EH (cell line): ENCODE results near the gene ZFP36L2.
A peak's percentile ranks its signal among the peaks of the same experiment; 100 is the strongest.

ENCODE experiments used
- DNase-seq: peaks from one replicate; pipeline ENCODE4 v3.0.0-alpha.2; 2015; ENCODE audit warnings: low read depth

The ZFP36L2 gene

GRCh38 chr2:43246641-43247040, 20.2 kb upstream of the ZFP36L2 start:
- no peak for DNase-seq

- no peak for DNase-seq
Observed at GRCh38 chr2:43241558-43241957, 15.2 kb upstream of the ZFP36L2 start.

DNA sequence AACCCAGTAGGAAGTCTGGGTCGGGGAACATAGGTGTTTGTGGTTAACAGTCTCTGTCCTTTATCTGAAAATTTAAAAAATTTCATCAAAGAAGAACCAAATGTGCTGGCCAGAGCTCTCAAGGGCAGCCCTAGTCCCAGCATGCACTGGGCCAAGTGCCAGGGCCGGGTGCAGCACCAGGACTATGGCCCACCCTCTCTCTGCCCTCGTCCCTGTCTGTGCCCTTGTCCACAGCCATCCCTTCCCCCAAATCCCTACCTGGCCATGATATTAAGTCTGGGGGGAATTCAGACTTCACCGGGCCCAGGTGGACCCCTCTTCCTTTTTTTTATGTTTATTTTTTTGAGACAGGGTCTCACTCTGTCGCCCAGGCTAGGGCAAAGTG, 14.4 kb upstream of the ZFP36L2 start:
- DNase-seq = no peak

DNA sequence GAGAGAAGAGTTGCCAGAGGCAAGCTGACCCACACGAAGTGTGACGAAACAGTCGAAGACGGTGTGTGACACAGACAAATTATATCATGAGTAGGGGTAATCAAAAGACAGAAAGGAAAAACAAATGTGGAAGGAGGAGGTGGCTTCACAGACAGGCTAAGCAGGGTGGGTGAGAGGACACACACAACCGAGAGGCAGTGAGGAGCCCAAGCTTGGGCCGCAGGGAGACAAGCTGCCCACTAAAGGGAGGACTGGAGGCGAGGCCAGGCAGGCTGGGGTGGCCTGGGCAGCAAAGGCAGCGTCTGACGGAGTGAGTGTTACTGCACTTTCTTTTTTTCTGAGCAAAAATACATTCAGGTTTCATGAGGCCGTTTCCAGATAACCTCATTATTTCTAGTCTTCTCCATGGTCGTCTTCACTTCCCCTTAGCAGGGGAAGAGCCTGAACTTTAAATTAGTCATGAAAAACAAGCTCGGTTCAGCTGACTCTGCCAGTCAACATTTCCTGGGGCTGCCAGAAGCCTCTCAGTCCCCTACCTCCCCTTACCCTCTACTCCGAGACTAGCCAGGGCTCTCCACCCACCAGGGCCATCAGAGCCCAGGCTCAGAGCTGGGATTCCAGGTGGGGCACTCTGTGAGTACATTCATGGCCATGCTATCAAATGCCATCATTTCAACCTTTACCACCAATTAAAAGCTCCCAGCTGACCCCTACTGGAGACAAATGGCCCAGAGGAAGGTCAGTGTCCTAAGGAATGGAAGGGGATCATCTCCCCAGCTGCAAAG, 13.8 kb upstream of the ZFP36L2 start:
- no peak for DNase-seq

DNA sequence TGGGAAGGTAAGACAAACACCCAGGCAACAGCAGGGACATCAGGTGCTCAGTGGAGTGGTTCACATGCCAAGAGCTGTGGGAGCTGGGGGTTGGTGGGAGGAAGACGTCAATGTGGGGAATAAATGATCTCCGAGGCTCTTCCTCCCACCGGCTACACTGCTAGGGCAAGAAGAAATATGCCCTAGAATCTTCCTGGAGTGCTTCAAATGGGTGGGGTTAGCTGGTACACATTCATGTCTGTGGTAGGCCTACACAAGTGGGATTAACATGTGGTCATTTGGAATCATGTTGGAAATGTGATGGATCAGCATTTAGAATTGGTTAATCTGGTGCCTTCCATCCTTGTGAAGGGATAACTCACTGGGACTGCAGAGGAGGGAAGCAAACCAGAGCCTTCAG, 12.4 kb upstream of the ZFP36L2 start:
- no peak for DNase-seq

- peak; percentile 57 for DNase-seq
Observed at GRCh38 chr2:43238176-43238575, 11.8 kb upstream of the ZFP36L2 start.

DNA sequence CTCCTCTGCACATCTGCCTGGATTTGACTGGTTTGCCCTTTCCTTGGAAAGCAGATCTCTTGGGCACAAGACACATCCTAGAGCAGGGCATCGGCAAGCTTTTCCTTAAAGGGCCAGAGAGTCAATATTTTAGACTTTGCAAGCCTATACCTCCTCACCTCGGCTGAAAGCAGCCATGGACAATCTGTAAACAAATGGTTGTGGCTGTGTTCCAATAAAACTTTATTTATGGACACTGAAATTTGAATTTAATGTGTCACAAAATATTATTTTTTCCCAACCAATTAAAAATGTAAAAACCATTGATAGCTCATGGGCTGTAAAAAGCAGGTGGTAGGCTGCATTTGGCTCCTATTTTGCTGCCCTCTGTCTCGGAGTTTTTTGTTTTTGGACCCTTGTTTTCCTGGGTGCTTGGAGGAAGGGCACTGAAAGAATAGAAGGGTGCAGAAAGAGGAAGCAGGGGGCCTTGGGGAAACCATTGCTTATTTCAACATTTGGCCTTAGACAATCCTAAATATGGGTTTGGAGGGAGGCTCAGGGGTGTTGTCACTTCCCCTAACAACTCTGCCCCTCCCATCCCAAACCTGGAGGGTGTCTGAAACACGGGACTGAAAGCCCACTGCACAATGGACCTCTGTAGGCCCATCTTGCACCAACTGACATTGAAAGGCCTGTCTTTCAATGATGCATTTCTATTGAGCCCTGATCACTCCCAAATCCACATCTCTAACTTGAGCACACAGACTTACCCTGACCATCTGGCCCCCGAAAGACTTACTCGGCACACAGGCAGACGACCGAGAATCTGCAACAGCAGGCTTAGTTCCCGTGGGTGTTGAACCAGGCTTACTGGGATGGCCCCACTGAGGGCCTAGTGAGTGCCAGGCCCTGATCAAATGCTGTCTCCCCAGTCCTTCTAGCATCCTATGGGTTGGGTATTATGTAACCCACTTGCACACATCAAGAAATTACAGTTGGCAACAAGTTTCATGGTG, 7.1 kb upstream of the ZFP36L2 start:
- no peak for DNase-seq

DNA sequence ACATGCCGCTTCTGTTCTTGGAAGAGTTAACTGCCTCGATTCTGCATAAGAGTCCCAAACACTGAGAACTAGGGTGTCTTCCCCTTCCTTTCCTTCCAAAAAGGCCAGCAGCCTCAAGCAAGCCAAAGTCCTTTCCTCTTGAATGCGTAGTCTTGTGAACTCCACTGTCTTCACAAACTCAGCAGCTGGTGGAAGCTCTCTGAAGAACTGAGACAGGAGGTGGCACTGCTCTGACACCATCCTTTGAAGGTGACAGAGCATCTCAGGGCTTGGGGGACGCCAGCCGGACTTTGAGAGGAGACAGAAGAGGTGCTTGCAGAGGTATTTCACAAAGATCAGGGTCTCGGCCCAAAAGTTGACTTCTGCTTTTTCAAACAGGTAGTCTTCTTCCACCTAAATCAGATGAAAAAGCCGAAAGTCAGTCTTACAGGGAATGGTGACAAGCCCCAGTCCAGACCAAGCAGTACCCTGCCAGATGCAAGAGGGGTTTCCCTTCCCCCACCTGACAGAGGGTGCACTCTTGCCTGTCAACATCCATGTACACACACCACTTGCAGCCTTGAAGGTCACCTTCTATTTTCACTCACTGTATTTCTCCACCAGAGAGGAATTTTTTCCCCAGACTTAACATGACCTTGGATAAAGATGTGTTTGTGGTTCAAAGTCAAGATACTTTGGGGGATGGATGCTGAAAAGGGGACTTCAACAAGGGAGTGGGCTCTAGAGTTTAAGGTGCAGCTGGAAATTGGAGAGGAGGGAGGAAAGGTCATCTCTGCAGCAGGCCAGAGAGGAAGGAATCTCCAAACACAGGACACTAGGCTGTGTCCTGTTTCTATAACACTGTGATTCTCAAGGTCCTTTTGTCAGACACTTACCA, 4.8 kb upstream of the ZFP36L2 start:
- no peak for DNase-seq

- DNase-seq = no peak
Observed at GRCh38 chr2:43230351-43230885, 4.0 kb upstream of the ZFP36L2 start.

DNA sequence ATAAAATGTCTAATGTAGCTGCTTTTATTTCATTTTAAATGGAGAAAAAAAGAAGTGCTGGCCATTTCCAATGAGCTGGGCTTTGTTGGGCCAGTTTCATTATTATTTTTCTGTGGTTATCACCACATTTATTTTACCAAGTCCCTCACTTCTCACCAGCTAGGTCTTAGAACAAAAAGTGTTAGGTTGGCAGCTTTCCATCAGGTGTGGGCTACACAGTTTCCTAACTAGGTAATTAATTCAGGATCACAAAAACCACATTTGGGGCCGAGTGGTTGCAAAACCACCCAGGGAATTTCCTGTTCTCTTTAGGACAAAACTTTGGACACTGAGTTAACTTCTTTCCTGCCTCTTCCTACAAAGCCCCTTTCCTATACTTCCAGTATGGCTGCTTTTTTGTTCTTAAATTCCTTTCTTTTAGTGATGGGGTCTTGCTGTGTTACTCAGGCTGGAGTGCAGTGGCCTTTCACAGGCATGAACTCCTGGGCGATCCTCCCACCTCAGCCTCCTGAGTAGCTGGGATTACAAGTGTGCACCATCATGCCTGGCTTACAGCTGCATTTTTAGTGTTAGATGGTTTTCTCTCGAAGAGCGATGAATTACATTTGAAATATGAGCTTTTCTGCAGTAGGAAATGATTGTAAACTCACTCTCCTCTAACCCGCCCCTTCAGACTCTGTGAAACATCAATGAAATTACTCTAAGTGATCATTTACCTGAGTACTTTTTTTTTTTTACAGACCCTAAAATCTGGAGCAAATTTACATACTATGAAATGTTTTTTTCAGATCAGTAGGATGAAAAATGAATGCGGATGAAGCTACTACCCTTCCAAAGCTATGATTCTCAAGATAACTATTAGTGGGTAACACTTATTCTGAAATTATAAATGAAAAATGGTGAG, 2.6 kb upstream of the ZFP36L2 start:
- peak; percentile 13 for DNase-seq

- DNase-seq = no peak
Observed at GRCh38 chr2:43228321-43228751, 1.9 kb upstream of the ZFP36L2 start.

DNA sequence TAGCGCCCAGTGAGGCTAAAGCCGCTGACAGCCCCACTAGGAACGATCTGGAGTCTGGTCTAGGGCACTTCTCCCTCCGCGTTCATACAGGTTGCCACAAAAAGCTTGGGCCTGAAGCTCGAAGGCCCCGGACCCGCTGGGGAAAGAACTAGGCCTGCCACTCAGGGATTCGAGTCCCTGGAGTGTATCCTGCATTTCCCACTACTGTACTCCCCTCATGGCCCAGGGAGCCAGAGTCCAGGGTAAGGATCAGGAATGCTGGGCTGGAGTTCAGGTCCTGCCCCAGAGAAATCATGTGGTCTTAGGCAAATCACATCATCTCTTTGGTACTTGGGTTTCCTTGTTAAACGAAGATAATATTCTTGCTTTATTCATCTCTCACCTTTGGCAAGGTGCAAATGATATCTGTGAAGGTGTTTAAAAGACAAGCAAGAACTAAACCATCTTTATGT, 1.4 kb upstream of the ZFP36L2 start:
- peak; percentile 69 for DNase-seq

DNA sequence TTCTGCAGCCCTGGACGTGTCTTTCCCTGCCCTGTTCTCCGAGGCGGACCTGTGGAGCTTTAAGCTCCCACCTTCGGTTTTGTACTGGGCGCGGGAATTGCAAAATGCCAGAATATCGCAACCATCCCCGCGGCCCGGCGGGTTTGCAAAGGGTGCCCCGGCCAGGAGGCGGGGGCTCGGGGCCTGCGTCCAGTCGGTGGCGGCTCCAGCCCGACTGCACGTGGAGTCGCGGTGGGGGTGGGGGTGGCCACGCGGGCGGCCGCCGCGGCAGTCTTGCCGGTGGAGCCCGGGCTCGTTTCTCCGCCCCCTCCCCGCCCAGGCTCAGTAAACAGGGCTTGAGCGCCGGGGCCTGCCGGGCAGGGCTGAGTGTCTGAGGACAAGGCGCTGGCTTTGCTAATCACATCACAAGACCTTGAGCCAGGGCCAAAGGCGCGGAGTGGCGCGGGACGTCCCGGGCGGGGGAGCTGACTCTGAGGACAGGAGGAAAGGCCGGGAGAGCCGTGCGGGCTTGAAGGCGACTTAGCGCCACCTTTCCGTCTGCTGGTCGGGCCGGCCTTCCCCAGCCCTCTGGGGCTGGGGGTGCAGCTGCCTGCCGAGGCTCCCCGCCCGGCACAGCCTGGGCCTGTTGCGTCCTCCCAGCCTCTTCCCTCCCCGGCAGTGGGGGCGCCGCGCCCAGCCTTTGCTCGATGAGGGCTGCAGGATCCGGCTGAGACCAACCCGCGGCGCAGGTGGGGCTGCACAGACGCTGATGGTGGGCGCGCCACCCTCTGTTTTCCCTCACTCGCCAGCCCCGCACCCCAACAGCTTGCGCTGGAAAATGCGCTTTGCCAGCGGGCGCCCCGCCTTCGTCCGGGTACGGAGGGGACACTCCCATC, 786 bp upstream of the ZFP36L2 start:
- peak; percentile 82 for DNase-seq

DNA sequence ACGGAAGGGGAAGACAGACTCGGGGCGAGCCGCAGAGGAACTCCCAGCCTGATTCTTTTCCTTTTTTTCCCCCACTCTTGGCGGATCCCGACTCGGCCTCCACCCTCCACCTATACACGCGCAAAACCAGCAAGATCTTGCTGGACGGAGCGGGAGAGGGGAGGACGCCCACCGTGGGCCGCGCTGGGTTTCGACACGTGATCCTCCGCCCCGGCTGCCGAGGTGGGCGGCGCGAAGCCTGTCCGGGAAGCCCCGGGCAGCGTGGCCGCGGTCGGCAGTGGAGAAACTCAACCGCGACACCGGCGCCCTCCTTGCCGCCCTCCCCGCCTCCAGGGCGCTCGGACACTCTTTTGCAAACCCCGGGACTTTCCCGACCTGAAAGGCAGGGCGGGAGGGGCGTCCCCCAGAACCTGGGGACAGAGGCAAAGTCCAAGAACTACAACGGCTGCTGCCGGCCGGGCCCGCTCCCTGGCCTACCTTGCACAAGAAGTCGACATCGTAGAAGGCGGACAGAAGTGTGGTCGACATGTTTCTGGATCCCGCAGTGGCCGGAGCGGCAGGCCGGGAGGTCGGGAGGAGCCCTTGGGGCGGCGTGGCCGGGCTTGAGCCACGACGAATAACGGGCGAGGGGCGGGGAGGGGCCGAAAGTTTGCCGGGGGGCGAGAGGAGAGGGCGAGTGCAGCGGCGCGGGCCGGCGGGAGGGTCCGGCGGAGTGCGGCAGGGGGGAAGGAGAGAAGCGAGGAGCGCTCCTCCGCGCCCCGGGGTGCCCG, 433 bp downstream of the ZFP36L2 start:
- DNase-seq = peak; percentile 70

GRCh38 chr2:43225093-43225787, 1.2 kb downstream of the ZFP36L2 start:
- DNase-seq = peak; percentile 61

- peak; percentile 49 for DNase-seq
Observed at GRCh38 chr2:43224571-43225092, 1.8 kb downstream of the ZFP36L2 start.

- peak; percentile 80 for DNase-seq
Observed at GRCh38 chr2:43224131-43224570, 2.3 kb downstream of the ZFP36L2 start.

DNA sequence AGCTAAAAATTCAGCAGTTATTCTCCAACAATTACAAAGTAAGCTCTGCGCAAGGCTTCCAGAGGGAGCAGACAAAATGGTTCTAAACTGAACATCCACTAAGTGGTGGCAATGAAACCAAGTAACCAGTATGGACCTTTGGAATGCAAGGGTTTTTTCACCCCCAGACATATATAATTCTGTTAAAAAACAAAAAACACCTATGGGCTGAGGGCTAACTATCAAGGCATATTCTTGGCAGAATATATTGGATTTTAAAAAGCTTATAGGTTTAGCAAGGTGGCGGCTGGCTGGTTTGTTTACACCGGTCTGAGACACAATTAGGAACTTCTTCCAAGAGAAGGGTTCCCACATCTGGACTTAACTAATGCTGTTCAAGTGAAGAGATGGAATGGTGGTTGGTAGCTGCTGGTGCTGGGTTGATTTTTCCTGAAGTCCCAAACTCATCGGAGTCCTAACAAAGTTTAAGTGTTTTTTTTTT, 2.8 kb downstream of the ZFP36L2 start:
- DNase-seq = peak; percentile 66
